NCI-H2081 treated with DMSO at 0.1 percent for 48 hours (cell line): Measurements from ENCODE around the gene KRTAP4-12.
"Not testable (repeated sequence)": the region's sequence is repeated elsewhere in the genome, so short reads cannot be mapped to it uniquely, and the experiment has no call there.

ENCODE experiments used
- DNase-seq: peaks from one replicate; lab custom pipeline; 2025; lab: John Stamatoyannopoulos, UW

The KRTAP4-12 gene

DNA sequence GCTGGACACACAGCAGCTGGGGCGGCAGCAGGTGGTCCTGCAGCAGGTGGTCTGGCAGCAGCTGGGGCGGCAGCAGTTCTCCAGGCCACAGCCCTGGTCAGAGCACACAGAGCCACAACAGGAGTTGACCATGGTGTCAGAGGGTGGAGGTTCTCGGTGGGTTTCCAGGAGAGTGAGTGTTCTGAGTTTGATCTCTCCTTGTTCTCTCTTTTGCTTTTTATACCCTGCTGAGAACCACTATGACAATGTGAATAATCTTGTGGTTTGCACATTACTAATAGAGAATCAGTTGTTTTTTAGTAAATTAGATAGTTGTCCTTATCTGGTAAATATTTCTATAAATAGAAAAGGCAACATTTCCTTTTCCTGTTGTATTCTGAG, at the start of gene KRTAP4-12:
Gene KRTAP4-12, minus strand, starts transcription at position 192 of the 381 bp plus-strand sequence. Its CDS starts 60 bp downstream, at position 132.
- DNase-seq, result not testable (repeated sequence)

DNA sequence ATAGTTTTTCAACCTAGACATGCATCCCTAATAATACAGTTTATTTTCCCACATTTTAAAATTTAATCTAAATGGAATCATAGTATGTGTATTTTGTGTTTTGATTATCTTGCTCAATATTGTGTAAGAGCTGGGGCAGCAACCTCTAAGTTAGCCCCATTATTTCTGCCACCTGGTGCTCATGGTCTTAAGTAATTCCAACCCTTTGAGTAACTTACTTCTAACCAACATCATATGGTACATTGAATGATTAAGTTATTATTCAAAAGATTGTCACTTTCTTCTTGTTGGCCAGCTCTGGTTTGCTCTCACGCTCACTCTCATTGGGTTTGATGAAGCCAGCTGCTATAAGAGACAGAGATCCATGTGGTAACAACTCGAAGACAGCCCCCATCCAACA, 47.9 kb upstream of the KRTAP4-12 start:
- DNase-seq, result no peak

DNA sequence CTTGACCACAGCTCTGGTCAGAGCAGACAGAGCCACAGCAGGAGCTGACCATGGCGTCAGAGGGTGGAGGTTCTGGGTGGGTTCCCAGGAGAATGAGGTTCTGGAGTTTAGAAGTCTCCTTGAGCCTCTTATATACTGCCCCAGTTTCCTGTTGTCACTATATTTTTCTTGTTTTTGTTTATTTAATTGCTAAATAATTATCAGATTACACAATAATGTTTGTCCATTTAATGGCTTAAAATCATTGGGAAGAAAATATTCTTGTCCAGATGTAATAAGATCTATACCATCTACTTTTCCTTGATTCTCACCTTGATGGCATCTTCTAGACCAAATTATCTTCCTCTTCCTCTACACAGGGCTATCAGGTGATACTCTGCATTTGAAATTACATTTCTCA, 44.1 kb upstream of the KRTAP4-12 start, which contains the start of gene KRTAP4-3:
Gene KRTAP4-3, minus strand, starts transcription at position 101 of the 400 bp plus-strand sequence. Its CDS starts 49 bp downstream, at position 52.
- DNase-seq, result no peak

DNA sequence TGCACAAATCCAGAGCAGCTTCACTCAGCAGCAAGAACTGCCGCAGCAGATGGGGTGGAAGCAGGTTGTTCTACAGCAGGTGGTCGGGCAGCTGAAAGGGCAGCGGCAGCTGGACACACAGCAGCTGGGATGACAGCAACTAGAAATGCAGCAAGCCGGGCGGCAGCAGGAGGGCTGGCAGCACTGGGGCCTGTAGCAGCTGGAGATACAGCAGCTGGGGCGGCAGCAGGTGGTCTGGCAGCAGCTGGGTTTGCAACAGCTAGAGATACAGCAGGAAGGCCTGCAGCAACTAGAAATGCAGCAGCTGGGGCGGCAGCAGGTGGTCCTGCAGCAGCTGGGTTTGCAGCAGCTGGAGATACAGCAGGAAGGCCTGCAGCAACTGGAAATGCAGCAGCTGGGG, 43.6 kb upstream of the KRTAP4-12 start:
- no peak for DNase-seq

DNA sequence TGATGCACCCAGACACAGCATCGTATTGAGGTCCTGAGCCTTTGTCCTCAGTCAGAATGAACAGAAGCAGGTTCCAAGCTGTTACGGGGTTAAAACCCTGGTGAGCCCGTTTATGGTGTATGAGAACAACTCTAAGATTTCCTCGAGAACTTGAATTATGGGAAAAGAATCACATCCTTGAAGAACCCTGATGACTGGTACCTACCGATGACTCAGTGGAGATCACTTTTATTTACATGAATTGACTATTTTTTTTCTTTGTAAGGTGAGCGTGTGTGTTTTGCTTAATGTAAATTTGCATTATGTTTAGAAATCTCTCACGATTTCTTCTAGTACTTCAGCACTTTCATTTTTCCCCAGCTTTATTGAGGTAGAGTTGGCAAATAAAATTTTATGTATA, 39.8 kb upstream of the KRTAP4-12 start:
- DNase-seq, result no peak

DNA sequence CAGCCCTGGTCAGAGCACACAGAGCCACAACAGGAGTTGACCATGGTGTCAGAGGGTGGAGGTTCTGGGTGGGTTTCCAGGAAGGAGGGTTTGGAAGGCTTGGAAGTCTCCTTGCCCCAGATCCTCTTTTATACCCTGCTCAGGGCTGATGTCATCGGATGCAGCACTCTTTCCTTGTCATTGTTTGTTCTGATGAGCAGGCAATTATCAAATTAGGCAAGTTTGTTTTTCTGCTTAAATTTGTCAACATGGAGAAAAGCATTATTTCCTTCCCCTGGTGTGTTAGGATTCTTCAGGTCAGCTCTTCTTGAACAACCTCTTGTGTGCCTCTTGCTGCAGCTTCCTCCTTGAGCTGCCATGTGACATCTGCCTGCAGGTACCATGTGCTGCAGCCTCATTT, 36.7 kb upstream of the KRTAP4-12 start, which contains the start of gene KRTAP4-4:
Gene KRTAP4-4, minus strand, starts transcription at position 101 of the 400 bp plus-strand sequence. Its CDS starts 57 bp downstream, at position 44.
- DNase-seq, result no peak

DNA sequence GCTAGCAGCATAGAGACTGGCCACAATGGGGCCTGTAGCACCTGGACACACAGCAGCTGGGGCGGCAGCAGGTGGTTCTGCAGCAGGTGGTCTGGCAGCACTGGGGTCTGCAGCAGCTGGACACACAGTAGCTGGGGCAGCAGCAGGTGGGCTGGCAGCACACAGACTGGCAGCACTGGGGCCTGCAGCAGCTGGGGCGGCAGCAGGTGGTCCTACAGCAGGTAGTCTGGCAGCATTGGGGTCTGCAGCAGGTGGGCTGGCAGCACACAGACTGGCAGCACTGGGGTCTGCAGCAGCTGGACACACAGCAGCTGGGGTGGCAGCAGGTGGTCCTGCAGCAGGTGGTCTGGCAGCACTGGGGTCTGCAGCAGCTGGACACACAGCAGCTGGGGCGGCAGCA, 36.2 kb upstream of the KRTAP4-12 start:
- DNase-seq, result not testable (repeated sequence)

DNA sequence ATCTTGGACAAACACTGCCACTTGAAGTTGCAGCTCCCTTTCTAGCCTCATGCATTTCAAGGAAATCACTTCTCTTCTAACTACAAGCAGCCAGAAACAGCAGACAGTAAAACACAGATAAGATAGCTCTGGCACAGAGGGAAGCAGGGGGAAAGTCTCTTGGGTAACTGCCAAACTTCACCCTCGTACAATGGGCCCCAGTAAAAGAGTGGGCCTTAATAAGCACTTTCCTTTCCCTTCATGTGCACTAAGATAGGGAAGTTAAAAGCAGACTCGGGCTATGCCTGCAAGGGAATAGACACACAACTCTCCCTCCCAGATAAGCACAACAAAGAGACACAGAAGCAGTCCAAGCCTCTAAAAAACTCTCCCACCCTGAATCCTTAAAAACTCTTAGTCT, 29.9 kb upstream of the KRTAP4-12 start:
- DNase-seq, result no peak

DNA sequence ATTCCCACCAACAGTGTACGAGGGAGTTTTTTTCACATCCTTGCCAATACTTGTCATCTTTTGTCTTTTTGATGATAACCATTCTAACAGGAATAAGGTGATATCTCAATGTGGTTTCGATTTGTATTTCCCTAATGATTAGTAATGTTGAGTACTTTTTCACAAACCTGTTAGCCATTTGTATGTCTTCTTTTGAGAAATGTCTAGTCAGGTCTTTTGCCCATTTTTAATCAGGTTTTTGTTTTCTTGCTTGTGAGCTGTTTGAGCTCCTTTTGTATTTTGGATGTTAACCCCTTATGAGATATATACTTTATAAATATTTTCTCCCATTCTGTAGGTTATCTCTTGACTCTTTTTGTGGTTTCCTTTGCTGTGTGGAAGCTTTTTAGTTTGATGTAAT, 27.5 kb upstream of the KRTAP4-12 start:
- no peak for DNase-seq

DNA sequence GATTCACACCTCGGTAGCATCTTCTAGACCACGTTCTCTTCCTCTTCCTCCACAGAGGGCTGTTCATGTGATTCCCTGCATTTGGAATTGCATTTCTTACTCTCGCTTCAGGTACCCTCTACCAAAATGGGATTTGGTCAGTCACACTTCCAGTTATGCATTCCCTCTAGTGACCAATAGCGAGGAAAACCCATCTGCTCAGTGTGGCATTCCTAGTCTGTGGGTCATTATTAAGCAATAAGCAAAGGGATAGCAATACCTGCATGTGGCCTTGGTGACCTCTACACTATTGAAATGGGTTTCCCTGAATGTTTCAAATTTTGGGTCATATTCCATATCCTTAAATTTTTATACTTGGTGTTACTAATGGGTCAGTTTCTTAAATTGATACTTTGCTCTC, 26.0 kb upstream of the KRTAP4-12 start:
- no peak for DNase-seq

DNA sequence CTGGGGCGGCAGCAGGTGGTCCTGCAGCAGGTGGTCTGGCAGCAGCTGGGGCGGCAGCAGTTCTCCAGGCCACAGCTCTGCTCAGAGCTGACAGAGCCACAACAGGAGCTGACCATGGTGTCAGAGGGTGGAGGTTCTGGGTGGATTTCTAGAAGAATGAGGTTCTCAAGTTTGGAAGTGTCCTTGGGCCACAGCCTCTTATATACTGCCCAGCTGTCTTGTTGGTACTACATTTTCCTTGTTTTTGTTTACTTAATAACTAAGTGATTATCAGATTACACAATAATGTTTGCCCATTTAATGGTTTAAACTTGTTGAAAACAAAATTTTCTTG, 25.6 kb upstream of the KRTAP4-12 start, which contains the start of gene KRTAP4-5:
Gene KRTAP4-5, minus strand, starts transcription at position 174 of the 334 bp plus-strand sequence. Its CDS starts 58 bp downstream, at position 116.
- DNase-seq, result no peak

DNA sequence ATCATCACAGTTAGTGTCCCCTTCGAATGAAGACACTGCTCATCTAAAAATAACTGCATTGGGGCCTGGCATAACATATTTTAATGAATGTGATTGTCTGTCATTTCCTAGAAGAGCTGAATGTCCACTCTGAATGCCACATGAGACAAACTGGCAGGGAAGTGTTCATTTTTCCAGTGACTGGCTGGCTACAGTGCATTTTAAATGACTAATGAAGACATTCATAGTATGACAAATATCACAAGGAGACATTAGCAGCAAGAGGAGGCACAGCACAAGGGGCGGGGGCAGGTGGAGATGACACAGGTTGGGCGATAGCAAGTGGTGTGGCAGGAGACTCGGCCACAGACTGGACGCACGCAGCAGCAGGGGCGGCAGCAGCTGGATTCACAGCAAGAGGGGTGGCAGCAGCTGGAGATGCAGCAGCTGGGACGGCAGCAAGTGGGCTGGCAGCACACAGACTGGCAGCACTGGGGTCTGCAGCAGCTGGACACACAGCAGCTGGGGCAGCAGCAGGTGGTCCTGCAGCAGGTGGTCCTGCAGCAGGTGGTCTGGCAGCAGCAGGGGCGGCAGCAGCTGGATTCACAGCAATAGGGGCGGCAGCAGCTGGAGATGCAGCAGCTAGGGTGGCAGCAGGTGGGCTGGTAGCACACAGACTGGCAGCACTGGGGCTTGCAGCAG, 25.1 kb upstream of the KRTAP4-12 start:
- not testable (repeated sequence) for DNase-seq

DNA sequence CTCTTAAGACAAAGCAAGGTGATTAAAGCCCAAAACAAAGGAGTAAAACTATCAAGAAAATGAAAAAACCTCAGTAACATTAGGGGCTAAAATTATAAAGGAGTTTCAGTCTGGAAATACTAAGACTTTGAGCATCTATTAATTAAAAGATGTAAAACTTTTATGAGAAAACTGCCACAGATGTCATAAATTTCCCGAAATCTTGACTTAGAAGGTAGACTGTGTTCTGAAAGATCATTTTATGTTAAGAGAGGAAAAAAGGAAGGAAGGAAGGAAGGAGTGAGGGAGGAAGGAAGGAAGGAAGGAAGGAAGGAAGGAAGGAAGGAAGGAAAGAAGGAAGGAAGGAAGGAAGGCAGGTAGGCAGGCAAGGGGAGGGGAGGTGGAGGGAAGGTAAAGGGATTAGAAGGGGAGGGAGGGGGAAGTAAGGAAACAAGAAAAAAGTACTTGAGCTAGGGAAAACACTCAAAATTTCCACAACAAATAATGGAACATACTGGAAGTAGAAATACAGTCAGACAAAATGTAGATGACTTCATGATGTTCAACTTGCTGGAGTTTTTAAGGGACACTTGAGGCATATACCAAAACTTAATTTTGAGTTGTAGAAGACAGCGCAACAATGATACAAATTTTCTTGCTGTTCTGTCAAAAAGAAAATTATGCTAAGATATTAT, 23.7 kb upstream of the KRTAP4-12 start:
- no peak for DNase-seq

DNA sequence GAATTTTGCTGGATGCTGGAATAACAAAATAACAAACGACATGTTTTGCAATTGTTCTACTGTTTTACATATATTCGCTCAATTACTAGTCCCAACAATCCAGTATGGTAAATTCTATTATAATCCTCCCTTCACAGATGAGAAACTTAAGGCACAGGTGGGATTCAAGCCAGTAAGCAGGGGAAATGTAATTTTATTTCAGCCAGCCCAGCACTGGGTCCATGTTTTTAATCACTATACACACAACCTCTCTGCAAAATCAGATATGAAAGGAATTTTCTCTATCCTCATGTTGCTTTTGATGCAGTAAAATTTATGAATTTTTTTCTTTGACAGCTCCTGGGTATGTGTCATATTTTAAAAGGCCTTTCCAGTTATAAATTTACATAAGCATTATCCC, 21.3 kb upstream of the KRTAP4-12 start:
- no peak for DNase-seq

DNA sequence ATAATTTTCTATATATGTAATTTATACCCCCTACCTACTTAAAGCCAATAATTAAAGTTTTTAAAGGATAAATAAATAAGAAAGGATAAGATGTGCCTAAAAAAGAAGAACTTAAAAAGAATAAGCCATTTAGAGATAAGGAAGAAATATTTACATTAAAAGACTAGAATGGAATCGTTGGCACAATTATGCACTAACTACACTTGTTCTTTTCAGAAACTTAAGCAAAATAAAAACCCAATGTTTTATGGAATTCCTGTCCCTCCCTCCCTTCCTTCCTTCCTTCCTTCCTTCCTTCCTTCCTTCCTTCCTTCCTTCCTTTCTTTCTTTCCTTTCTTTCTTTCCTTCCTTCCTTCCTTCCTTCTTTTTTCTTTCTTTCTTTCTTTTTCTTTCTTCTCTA, 20.9 kb upstream of the KRTAP4-12 start:
- DNase-seq, result no peak

DNA sequence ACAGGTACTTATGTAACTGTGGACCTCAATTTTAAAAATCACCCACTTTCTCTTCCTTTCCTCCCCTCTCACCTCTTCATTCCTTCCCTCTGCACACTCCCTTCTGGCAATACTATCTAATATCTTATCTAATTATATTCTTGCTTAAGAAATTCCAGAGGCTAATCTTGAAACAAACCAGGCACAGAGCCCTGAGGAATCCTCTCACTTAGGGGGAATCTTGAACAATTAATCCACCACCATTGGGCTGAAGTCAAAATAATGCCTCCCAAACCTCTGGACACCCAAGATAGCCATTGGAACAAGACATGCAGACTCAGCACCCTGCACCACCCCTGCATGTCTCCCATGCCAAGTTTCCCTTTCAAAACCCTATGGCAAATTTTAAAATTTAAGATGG, 17.4 kb upstream of the KRTAP4-12 start:
- DNase-seq, result no peak

DNA sequence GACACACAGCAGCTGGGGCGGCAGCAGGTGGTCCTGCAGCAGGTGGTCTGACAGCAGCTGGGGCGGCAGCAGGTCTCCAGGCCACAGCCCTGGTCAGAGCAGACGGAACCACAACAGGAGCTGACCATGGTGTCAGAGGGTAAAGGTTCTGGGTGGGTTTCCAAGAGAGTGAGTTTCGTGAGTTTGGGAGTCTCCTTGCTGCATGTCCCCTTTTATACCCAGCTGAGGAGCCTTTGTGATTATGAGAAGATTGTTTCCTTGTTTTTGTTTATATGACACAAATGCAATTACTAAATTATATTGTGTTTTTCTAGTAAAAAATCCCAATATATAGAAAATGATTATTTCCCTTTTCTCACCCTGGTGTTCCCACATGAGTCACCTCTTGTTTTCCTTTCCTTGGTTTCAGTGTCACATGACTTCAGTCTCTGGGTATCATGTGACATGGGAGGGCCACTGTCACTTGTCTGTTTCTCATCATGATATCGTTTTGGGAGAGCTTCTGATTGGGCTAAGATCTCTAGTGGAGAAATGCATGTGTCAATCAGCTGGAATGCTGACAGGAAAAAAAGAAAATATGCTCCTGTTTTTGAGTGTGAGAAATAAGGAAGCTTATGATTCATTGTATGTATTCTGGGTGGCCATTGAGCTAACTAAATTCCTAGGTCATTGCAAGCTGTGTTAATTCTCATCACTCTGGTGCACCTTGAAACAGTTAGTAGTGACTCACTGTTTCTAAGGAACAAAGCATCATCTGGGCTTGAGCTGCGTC, 16.6 kb upstream of the KRTAP4-12 start, which contains the start of gene KRTAP4-6:
Gene KRTAP4-6, minus strand, starts transcription at position 185 of the 772 bp plus-strand sequence. Its CDS starts 57 bp downstream, at position 128.
- no peak for DNase-seq

DNA sequence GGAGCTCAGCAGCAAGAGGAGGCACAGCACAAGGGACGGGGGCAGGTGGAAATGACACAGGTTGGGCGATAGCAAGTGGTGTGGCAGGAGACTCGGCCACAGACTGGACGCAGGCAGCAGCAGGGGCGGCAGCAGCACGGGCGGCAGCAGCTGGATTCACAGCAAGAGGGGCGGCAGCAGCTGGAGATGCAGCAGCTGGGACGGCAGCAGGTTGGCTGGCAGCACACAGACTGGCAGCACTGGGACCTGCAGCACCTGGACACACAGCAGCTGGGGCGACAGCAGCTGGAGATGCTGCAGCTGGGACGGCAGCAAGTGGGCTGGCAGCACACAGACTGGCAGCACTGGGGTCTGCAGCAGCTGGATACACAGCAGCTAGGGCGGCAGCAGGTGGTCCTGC, 15.9 kb upstream of the KRTAP4-12 start:
- not testable (repeated sequence) for DNase-seq

DNA sequence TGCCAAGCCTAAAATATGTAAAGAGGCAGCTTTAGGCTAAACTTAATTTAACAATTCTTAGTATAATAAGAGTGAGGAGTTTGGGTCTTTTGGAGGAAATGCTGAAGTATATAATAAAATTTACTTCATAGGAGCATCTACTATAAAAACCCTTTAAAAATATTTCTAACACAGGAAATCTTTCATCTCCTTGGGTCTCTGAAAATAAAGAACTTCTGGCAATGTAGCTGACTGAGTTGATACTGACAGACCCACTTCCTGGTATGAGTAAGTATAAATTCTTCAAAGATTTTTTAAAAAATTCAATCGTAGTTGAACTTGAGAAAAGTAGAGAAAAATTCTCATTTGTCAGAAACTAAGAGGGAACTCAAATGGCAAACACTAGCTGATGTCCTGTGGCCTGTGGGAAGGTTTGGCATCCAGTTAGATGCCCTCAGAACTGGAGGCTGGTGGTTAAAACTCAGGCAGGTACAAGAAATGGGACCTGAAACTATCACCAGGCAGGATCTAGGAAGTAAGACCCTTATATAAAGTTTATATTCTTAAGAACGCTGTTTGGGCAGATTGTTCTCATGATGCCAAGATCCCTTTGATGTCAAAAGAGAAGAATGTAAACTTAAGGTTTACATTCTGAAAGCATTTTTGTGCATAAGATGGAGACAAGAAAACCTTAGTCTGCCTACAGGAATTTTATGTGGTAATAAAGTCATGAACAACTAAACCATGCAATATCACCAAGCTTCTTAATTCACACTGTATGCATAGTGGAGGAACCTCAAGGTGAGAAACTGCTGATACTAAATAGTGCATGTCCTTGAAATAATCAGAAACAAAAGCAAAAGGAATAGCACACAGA, 10.1 kb upstream of the KRTAP4-12 start:
- no peak for DNase-seq

DNA sequence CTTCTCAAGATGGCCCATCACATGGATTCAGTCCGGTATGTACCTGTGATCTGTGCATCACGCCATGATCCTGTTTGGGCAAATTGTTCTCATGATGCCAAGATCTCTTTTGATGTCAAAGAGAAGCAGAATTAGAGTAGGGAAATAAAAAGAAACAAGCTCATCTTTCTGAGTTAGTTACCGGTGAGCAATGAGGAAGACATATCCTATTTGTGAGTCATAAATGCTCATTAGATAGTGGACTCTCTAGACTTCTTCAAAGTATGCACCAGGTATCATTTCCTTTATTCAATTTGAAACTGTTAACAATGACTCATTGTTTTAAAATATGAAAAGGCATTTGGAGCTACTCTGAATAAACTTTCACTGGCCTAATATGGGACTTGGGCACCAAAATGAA, 8.0 kb upstream of the KRTAP4-12 start:
- no peak for DNase-seq

DNA sequence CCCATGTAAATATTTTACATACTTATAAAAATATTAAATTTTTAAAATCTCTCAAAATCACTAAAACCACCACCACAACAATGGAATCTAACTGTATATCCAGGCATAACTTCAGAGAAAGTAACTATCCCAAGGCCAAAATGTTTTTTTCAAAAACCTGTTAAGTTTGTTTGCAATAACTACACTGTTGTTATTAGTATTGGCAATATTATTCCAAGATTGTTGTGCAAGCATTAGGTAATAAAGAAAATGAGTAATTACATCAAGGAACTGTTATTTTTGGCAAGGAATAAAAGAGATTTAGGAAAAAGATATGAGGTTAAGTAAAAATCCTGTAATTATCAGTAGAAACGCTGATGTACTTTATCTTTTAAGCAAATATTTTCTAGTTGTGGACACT, 3.4 kb upstream of the KRTAP4-12 start:
- no peak for DNase-seq

DNA sequence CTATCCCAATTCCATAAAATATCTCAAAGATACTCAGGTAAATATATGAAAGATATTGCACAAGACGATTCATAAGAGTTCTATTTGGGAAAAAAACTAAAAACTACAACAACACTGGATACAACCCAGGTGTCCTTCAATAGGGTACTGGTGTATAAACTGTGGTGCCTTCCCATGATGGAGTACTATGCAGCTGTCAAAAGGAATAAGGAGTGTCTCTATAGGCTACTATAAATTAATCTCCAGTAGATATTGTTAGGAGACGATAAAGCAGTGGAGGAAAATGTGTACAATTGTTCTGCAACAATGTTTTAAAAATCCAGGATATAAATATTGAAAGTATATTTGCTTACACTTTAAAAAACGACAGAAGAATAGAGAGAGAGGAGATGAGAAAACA, 2.4 kb upstream of the KRTAP4-12 start:
- no peak for DNase-seq
